Panc1 (cell line): ENCODE data around the gene NFE2L3.

Experiments used
- CTCF ChIP-seq: fragments of 450-650 bp; IDR thresholded peaks from 2 replicates; pipeline ENCODE4 v1.5.1; 2017; ENCODE audit warnings: mild to moderate bottlenecking
- POLR2AphosphoS5 ChIP-seq: IDR thresholded peaks from 2 replicates; pipeline ENCODE4 v1.6.1; 2012; ENCODE audit warnings: mild to moderate bottlenecking, low read depth, low read length, moderate library complexity
- TCF7L2 ChIP-seq: IDR thresholded peaks from 2 replicates; pipeline ENCODE4 v1.6.1; 2011; ENCODE audit warnings: mild to moderate bottlenecking, low read depth, low read length, inconsistent platforms

DNA sequence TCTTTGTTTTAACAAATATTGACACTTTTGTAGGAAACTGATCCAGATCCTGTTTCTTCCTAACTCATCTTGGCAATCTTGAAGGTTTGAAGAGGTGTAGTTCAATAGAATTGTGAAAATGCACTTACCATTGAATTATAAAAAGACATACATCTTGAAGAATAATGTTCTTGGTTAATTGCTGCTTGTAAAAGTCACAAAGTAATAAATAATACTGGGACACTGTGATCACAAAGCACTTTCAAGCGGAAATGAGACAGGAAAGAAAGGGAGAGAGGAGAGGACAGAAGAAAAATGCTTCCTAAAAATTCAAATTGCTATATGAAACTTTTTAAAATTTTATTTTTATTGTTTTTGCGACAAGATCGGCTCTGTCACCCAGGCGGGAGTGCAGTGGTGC is 15.2 kb upstream of the NFE2L3 start:
- TF ChIP-seq POLR2AphosphoS5 (no peak), CTCF (no peak), TCF7L2 (no peak)
